Suprapubic skin (tissue), 4 donors: ENCODE measurements around the gene AGTRAP. TPM values are rescaled to one million over a fixed set of nuclear protein-coding genes. Genes with fewer than 3 reads are reported as not detected.

Source experiments
- DNase-seq, 2 donors: peaks; one replicate each; pipeline ENCODE4 v3.0.0-alpha.2; 2019; ENCODE audit warnings: low spot score in 2 of 2
- H3K27ac ChIP-seq: fragments of 200-600 bp; sonication (generic); one replicate; pipeline ENCODE4 v1.5.1; 2019
- H3K27me3 ChIP-seq: fragments of 200-600 bp; sonication (generic); one replicate; pipeline ENCODE4 v1.5.1; 2019
- H3K36me3 ChIP-seq: fragments of 200-600 bp; sonication (generic); one replicate; pipeline ENCODE4 v1.5.1; 2019
- H3K4me1 ChIP-seq: fragments of 200-600 bp; sonication (generic); one replicate; pipeline ENCODE4 v1.5.1; 2019
- H3K4me3 ChIP-seq: fragments of 200-600 bp; sonication (generic); one replicate; pipeline ENCODE4 v1.5.1; 2019; ENCODE audit warnings: mild to moderate bottlenecking
- H3K9me3 ChIP-seq: fragments of 200-600 bp; sonication (generic); one replicate; pipeline ENCODE4 v1.5.1; 2019
- EP300 ChIP-seq: sonication (generic); formaldehyde crosslinking; IDR thresholded peaks from one replicate; pipeline ENCODE4 v1.6.1; 2017; ENCODE audit warnings: antibody characterized with exemption
- POLR2A ChIP-seq, 2 donors: fragments of 450-650 bp; IDR thresholded peaks; one replicate each; pipeline ENCODE4 v1.6.1; 2017; ENCODE audit warnings: antibody characterized with exemption in 2 of 2, mild to moderate bottlenecking in 2 of 2, moderate library complexity in 2 of 2
- POLR2AphosphoS5 ChIP-seq, 3 donors: sonication (generic); formaldehyde crosslinking; IDR thresholded peaks; one replicate each; pipeline ENCODE4 v1.6.1; 2017; ENCODE audit warnings: antibody characterized with exemption in 3 of 3
- WGBS: methylation state at CpG from one replicate; pipeline ENCODE4 v1.1.5; 2018; 5-methylcytosine and 5-hydroxymethylcytosine counted together
- total RNA-seq, 4 donors: library from RNA; depleted of rRNA; stranded (reverse); fragments of >200 nt; gene quantifications; one replicate each; pipeline ENCODE4 v1.1.0, GENCODE V29; 2016
- TF ChIP-seq, protein P1 (sequence below), 2 donors: fragments of 200-600 bp in 1 of 2; fragments of 450-650 bp in 1 of 2; sonication (generic) in 1 of 2; IDR thresholded peaks; one replicate each; pipeline ENCODE4 v1.5.1; 2016 to 2019; ENCODE audit warnings: antibody characterized with exemption in 2 of 2, mild to moderate bottlenecking in 1 of 2, moderate library complexity in 1 of 2

AGTRAP gene
- total RNA-seq, 4 donors from 2014 or later = 34.7 to 52.5 (median 47.2) TPM

DNA sequence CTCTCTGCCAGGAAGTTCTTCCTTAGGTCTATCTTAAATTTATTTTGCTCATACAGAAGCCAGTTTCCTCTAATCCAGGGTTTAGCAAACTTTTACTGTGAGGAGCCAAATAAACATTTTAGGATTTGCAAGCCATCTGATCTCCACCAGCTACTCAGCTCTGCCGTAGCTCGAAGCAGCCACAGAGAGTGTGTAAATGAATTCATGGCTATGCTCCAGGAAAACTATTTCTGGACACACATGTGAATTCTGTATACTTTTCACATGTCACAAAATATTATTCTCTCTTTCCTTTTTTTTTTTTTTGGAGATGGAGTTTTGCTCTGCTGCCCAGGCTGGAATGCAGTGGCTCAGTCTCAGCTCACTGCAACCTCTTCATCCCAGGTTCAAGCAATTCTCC, 13.4 kb upstream of the AGTRAP start:
- Histone ChIP-seq H3K9me3 (no peaks in the 10 kb centered on the region), H3K27ac (no peak overlapping the region), H3K4me3 (no peak overlapping the region), H3K4me1 (peaks cover 11% of the 10 kb centered on the region), H3K36me3 (no peaks in the 10 kb centered on the region), H3K27me3 (no peaks in the 10 kb centered on the region)
- TF ChIP-seq POLR2AphosphoS5 (IDR thresholded peaks at IDR 0.05) = no peak
- no peak for TF ChIP-seq POLR2A (IDR thresholded peaks at IDR 0.05)
- no peak for TF ChIP-seq EP300
- TF ChIP-seq, protein P1, sequence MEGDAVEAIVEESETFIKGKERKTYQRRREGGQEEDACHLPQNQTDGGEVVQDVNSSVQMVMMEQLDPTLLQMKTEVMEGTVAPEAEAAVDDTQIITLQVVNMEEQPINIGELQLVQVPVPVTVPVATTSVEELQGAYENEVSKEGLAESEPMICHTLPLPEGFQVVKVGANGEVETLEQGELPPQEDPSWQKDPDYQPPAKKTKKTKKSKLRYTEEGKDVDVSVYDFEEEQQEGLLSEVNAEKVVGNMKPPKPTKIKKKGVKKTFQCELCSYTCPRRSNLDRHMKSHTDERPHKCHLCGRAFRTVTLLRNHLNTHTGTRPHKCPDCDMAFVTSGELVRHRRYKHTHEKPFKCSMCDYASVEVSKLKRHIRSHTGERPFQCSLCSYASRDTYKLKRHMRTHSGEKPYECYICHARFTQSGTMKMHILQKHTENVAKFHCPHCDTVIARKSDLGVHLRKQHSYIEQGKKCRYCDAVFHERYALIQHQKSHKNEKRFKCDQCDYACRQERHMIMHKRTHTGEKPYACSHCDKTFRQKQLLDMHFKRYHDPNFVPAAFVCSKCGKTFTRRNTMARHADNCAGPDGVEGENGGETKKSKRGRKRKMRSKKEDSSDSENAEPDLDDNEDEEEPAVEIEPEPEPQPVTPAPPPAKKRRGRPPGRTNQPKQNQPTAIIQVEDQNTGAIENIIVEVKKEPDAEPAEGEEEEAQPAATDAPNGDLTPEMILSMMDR (IDR thresholded peaks at IDR 0.05) = no peak
- 57% methylated on average over 2 of the region's 2 CpGs for WGBS
- DNase-seq = no peak

- no peaks in the 10 kb centered on the region for H3K36me3 ChIP-seq
- H3K9me3 ChIP-seq = no peaks in the 10 kb centered on the region
- no peak overlapping the region for H3K4me3 ChIP-seq
- H3K27me3 ChIP-seq = no peaks in the 10 kb centered on the region
- no peak overlapping the region for H3K27ac ChIP-seq
- DNase-seq = no peak
- TF ChIP-seq POLR2A (IDR thresholded peaks at IDR 0.05) (no peak), POLR2AphosphoS5 (IDR thresholded peaks at IDR 0.05) (no peak), EP300 (no peak)
- TF ChIP-seq, protein P1 (IDR thresholded peaks at IDR 0.05) = no peak
- peaks cover 13% of the 10 kb centered on the region for H3K4me1 ChIP-seq
- WGBS = 77% methylated on average over 5 of the region's 5 CpGs
Measured at GRCh38 chr1:11725616-11726015, 10.3 kb upstream of the AGTRAP start.

- TF ChIP-seq POLR2A (IDR thresholded peaks at IDR 0.05) = no peak
- TF ChIP-seq EP300 = no peak
- TF ChIP-seq, protein P1 (IDR thresholded peaks at IDR 0.05) = no peak
- no peak for TF ChIP-seq POLR2AphosphoS5 (IDR thresholded peaks at IDR 0.05)
- WGBS = no CpG with 5 or more reads among the region's 4 CpGs
- Histone ChIP-seq H3K27ac (no peak overlapping the region), H3K9me3 (no peaks in the 10 kb centered on the region), H3K4me1 (peaks cover 27% of the 10 kb centered on the region), H3K27me3 (no peaks in the 10 kb centered on the region), H3K4me3 (no peak overlapping the region), H3K36me3 (no peaks in the 10 kb centered on the region)
- DNase-seq = no peak
Measured at GRCh38 chr1:11727119-11727518, 8.8 kb upstream of the AGTRAP start.

- Histone ChIP-seq H3K36me3 (no peaks in the 10 kb centered on the region), H3K4me3 (no peak overlapping the region), H3K9me3 (no peaks in the 10 kb centered on the region), H3K27ac (no peak overlapping the region), H3K4me1 (peaks cover 39% of the 10 kb centered on the region), H3K27me3 (no peaks in the 10 kb centered on the region)
- no peak for DNase-seq
- WGBS = 100% methylated on average over 3 of the region's 4 CpGs
- no peak for TF ChIP-seq POLR2AphosphoS5 (IDR thresholded peaks at IDR 0.05)
- no peak for TF ChIP-seq POLR2A (IDR thresholded peaks at IDR 0.05)
- TF ChIP-seq, protein P1 (IDR thresholded peaks at IDR 0.05) = no peak
- no peak for TF ChIP-seq EP300
Measured at GRCh38 chr1:11728126-11728806, 7.7 kb upstream of the AGTRAP start.

DNA sequence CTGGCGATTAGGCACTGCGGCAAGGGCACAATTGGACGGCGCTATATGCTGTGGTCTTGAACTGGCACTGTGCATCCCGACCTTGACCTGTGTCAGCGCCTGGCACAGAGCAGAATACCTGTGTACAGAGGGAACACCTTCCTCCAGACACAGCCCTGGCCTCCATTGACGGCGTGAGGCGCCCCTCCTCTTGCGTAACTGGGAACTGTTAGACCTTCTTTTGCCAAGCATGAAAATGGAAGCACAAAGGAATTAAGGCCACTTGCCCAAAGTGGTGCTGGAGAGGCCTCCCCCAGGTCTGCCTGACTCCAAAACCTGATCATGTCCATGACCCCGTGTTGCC, 6.8 kb upstream of the AGTRAP start:
- H3K36me3 ChIP-seq = no peaks in the 10 kb centered on the region
- no peaks in the 10 kb centered on the region for H3K9me3 ChIP-seq
- TF ChIP-seq, protein P1 (IDR thresholded peaks at IDR 0.05) = no peak
- no peak for TF ChIP-seq EP300
- WGBS = 89% methylated on average over 10 of the region's 11 CpGs
- no peaks in the 10 kb centered on the region for H3K27me3 ChIP-seq
- DNase-seq = no peak
- H3K4me3 ChIP-seq = no peak overlapping the region
- no peak overlapping the region for H3K27ac ChIP-seq
- peaks cover 40% of the 10 kb centered on the region for H3K4me1 ChIP-seq
